Chondrocyte (in vitro differentiated cells): ENCODE measurements around the gene FLYWCH2. TPM values are rescaled to one million over a fixed set of nuclear protein-coding genes. Genes with fewer than 3 reads are reported as not detected.
A peak's percentile ranks its signal among the peaks of the same experiment; 100 is the strongest.

Experiments
- DNase-seq: peaks from one replicate; pipeline ENCODE4 v3.0.0; 2021; ENCODE audit warnings: mixed read lengths, low spot score
- H3K27ac Mint-ChIP-seq: one replicate; pipeline ENCODE4 v1.8.0; 2021; ENCODE audit warnings: mild to moderate bottlenecking, moderate library complexity, mixed read lengths; ENCODE audit not compliant: unreplicated experiment
- H3K27me3 Mint-ChIP-seq: 2 replicates; pipeline ENCODE4 v1.8.0; 2021; ENCODE audit warnings: low read depth, mixed read lengths
- H3K36me3 Mint-ChIP-seq: 2 replicates; pipeline ENCODE4 v1.8.0; 2021; ENCODE audit warnings: low read depth, mixed read lengths
- H3K4me1 Mint-ChIP-seq: 2 replicates; pipeline ENCODE4 v1.8.0; 2021; ENCODE audit warnings: low read depth, mild to moderate bottlenecking, mixed read lengths
- H3K4me3 Mint-ChIP-seq: one replicate; pipeline ENCODE4 v1.8.0; 2021; ENCODE audit warnings: mild to moderate bottlenecking, moderate library complexity, mixed read lengths; ENCODE audit not compliant: unreplicated experiment
- H3K9me3 Mint-ChIP-seq: 2 replicates; pipeline ENCODE4 v1.8.0; 2021; ENCODE audit warnings: low read depth, mixed read lengths
- total RNA-seq: library from RNA; stranded (reverse); gene quantifications from 3 replicates; pipeline ENCODE4 v1.2.1, GENCODE V29; 2021
- TF ChIP-seq, protein P1 (sequence below): fragments of 200-600 bp; sonication (generic); IDR thresholded peaks from 2 replicates; pipeline ENCODE4 v1.5.0; 2021; ENCODE audit warnings: antibody characterized with exemption, mild to moderate bottlenecking, moderate library complexity

FLYWCH2 gene
- total RNA-seq, 1 donor from 2014 or later = 34.7 TPM

DNA sequence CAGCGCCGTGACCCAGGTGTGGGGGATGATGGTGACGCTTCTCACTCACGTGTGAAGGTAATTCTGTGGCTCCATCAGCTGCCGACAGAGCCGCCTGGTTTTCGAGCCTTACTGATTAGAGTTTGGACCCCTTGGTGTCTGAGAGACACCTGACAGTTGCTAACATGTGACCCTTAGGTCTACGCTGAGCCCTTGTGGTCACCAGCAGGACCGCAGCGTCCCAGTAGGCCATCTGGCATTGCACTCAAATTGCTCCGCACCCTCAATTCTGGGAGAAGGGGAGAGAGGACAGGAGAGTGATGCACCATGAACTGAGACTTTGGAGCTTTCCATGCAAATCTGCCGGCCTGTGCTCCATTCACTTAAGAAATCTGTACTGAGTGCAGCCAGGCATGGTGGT is 31.2 kb downstream of the FLYWCH2 start:
- TF ChIP-seq, protein P1, sequence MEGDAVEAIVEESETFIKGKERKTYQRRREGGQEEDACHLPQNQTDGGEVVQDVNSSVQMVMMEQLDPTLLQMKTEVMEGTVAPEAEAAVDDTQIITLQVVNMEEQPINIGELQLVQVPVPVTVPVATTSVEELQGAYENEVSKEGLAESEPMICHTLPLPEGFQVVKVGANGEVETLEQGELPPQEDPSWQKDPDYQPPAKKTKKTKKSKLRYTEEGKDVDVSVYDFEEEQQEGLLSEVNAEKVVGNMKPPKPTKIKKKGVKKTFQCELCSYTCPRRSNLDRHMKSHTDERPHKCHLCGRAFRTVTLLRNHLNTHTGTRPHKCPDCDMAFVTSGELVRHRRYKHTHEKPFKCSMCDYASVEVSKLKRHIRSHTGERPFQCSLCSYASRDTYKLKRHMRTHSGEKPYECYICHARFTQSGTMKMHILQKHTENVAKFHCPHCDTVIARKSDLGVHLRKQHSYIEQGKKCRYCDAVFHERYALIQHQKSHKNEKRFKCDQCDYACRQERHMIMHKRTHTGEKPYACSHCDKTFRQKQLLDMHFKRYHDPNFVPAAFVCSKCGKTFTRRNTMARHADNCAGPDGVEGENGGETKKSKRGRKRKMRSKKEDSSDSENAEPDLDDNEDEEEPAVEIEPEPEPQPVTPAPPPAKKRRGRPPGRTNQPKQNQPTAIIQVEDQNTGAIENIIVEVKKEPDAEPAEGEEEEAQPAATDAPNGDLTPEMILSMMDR = no peak
- Mint-ChIP-seq H3K4me1 (peaks cover 39% of the 10 kb centered on the region), H3K27me3 (no peaks in the 10 kb centered on the region), H3K4me3 (no peak overlapping the region), H3K9me3 (no peaks in the 10 kb centered on the region), H3K27ac (no peak overlapping the region), H3K36me3 (peaks cover 5% of the 10 kb centered on the region)
- no peak for DNase-seq

DNA sequence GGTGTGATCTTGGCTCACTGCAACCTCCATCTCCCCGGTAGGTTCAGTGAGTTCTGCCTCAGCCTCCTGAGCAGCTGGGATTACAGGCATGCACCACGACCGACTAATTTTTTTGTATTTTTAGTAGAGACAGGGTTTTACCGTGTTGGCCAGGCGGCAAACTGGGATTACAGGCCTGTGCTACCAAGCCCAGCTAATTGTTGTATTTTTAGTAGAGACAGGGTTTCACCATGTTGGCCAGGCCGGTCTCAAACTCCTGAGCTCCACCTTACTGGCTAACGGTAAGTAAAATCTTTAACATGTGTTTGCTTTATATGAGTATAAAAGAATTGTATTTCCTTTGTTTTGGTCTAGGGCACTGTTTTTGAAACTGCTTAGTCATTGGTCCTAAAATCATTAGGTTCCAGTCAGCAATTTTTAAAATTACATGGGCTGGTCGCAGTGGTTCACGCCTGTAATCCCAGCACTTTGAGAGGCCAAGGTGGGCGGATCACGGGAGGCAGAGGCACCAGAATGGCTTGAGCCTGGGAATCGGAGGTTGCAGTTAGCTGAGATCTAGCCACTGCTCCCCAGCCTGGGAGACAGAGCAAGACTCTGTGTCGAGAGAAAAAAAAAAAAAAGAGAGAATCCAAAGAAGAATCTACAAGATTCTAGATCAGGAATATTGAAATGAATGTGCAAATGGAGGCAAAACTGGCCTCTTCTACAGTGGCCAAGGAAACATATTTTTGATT is 32.3 kb downstream of the FLYWCH2 start:
- Mint-ChIP-seq H3K27me3 (no peaks in the 10 kb centered on the region), H3K9me3 (no peaks in the 10 kb centered on the region), H3K4me3 (no peak overlapping the region), H3K4me1 (peaks cover 44% of the 10 kb centered on the region), H3K27ac (peak overlapping the region; percentile 63), H3K36me3 (peaks cover 7% of the 10 kb centered on the region)
- DNase-seq = no peak
- TF ChIP-seq, protein P1 = no peak

DNA sequence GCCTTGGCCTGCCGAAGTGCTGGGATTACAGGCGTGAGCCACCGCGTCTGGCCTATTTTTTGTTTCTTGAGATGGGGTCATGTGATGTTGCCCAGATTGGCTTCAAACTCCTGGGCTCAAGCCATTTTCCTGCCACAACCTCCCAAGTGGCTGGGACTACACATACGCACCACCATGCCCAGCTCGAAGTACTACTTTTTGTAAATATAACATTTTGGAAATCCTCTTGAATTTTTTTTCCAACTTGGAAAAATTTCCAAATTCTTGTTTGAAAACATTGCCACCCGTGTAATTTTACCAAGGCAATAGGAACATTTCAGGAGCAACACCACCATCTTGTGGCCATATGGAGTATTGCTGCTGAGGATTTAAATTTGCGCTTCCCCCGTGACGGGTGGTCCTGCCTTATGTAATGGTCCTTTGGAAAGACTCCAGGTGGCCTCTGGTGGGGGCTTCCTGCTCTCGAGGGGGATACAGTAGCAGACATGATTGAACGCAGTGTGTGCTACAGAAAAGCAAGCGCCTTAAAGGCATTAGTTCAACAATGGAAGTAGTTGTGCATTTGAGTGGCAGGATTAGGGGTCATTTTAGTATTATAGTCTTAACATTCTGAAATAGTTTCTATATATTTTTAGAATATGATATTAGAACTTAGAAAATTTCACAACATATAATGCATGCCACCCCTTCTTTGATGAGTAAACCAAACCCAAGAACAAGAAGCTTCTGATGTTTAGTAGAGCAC is 36.7 kb downstream of the FLYWCH2 start:
- no peak overlapping the region for H3K4me3 Mint-ChIP-seq

DNA sequence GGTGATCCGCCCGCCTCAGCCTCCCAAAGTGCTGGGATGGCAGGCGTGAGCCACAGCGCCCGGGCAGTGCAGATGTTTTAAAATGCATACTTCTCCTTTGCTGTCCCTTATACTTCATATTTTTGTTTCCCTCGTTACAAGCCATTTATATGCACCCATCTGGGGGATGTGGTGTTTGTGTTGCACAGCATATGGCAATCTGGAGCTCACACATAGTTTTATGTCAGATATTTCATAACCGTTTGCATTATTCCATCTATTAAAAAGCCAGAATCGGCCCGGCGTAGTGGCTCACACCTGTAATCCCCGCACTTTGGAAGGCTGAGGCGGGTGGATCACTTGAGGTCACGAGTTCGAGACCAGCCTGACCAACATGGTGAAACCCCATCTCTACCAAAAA is 40.5 kb downstream of the FLYWCH2 start:
- peaks cover 14% of the 10 kb centered on the region for H3K36me3 Mint-ChIP-seq
- peaks cover 10% of the 10 kb centered on the region for H3K4me1 Mint-ChIP-seq
- no peak for DNase-seq
- TF ChIP-seq, protein P1 = no peak
- no peaks in the 10 kb centered on the region for H3K27me3 Mint-ChIP-seq
- no peak overlapping the region for H3K27ac Mint-ChIP-seq
- no peak overlapping the region for H3K4me3 Mint-ChIP-seq
- no peaks in the 10 kb centered on the region for H3K9me3 Mint-ChIP-seq

More for the DNA sequence above, 36.7 kb downstream of the FLYWCH2 start:
- Mint-ChIP-seq H3K36me3 (peaks cover 14% of the 10 kb centered on the region), H3K27ac (peak overlapping the region; percentile 83), H3K27me3 (no peaks in the 10 kb centered on the region), H3K9me3 (no peaks in the 10 kb centered on the region), H3K4me1 (peaks cover 17% of the 10 kb centered on the region)
- TF ChIP-seq, protein P1 = peak; percentile 96
- no peak for DNase-seq

DNA sequence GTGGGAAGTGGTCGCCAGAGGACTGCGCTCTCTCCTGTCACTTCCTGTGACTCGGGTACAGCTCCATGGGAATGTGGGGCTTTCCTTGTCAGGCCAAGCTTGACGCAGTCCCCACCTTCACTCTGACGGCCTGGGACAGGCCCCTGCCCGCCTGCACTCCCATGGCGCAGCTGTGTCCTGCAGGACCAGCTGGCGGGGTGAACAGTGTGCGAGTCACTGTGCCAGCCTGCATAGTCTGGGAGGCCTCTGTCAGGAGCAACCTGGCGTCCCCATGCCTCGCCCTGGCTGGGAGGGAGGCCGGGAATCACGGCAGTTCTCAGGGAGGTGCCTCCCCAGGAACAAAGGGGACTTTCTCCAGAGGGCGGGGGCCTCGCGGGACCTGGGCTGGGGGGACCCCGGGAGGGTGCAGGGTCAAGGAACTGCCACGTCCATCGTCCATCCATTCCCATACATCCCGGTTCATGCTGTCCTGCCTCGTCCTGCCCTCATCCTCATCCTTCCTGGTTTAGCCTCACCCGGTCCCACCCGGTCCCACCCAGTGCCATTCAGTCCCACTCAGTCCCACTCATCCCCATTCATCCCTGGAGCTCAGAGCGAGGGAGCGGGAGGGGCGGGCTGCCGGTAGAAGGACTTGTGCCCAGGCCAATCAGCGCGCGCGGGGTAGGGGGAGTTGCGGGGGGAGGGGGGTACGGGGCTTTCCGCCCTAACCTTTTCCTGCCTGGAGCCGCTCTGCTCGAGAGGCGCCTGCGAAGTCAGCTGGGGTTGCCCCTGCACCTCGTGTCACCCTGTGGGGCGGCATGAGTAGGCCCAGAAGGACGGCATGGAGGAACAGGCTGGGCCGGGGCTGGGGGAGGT is 42.1 kb downstream of the FLYWCH2 start:
- TF ChIP-seq, protein P1 = no peak
- no peak overlapping the region for H3K27ac Mint-ChIP-seq
- H3K36me3 Mint-ChIP-seq = peaks cover 10% of the 10 kb centered on the region
- H3K4me3 Mint-ChIP-seq = no peak overlapping the region
- H3K4me1 Mint-ChIP-seq = peaks cover 4% of the 10 kb centered on the region
- H3K27me3 Mint-ChIP-seq = no peaks in the 10 kb centered on the region
- no peak for DNase-seq
- H3K9me3 Mint-ChIP-seq = no peaks in the 10 kb centered on the region
